ENCODE measurements around the gene C3orf52.

Gene C3orf52

GRCh38 chr3:112117415-112117814 lies 31.2 kb downstream of the C3orf52 start:
- Histone ChIP-seq H3K27ac (ENCODE audit: low read depth, low read length) (peak overlapping the region; percentile 99), H3K9ac (ENCODE audit: low read length) (peak overlapping the region; percentile 68), H4K20me1 (ENCODE audit: low read depth, low read length) (no peaks in the 10 kb centered on the region), H3F3A (ENCODE audit: insufficient read depth) (peaks cover 91% of the 10 kb centered on the region), H2AFZ (ENCODE audit: low read depth, low read length, severe bottlenecking) (no peak overlapping the region), H3K9me3 (ENCODE audit: insufficient read depth, low read length) (no peaks in the 10 kb centered on the region), H3K27me3 (ENCODE audit: low read length) (no peaks in the 10 kb centered on the region), H3K4me3 (ENCODE audit: insufficient read depth, low read length, poor library complexity, severe bottlenecking) (peak overlapping the region; percentile 41), H3K9me2 (replicated peaks; ENCODE audit: insufficient read depth, low read length) (no peaks in the 10 kb centered on the region), H3K36me3 (ENCODE audit: low read length) (no peaks in the 10 kb centered on the region), H3K4me2 (ENCODE audit: low read depth, low read length, poor library complexity, severe bottlenecking) (peak overlapping the region; percentile 85), H3K79me2 (ENCODE audit: insufficient read depth, low read length) (no peaks in the 10 kb centered on the region)
- TF ChIP-seq EZH2phosphoT487 (conservative IDR thresholded peaks at IDR 0.05; ENCODE audit: low read length) (no peak), CTCF (IDR thresholded peaks at IDR 0.05; ENCODE audit: insufficient read depth, low read length, poor library complexity, severe bottlenecking) (no peak)

- Histone ChIP-seq H3K4me3 (ENCODE audit: insufficient read depth, low read length, poor library complexity, severe bottlenecking) (peak overlapping the region; percentile 41), H3K27me3 (ENCODE audit: low read length) (no peaks in the 10 kb centered on the region), H3K9me3 (ENCODE audit: insufficient read depth, low read length) (no peaks in the 10 kb centered on the region), H3K9ac (ENCODE audit: low read length) (peak overlapping the region; percentile 68), H3F3A (ENCODE audit: insufficient read depth) (peaks cover 93% of the 10 kb centered on the region), H2AFZ (ENCODE audit: low read depth, low read length, severe bottlenecking) (no peak overlapping the region), H3K36me3 (ENCODE audit: low read length) (peaks cover 2% of the 10 kb centered on the region; the same call in 1 of the 2 replicates), H3K79me2 (ENCODE audit: insufficient read depth, low read length) (no peaks in the 10 kb centered on the region), H4K20me1 (ENCODE audit: low read depth, low read length) (no peaks in the 10 kb centered on the region), H3K9me2 (replicated peaks; ENCODE audit: insufficient read depth, low read length) (no peaks in the 10 kb centered on the region), H3K27ac (ENCODE audit: low read depth, low read length) (peak overlapping the region; percentile 99), H3K4me2 (ENCODE audit: low read depth, low read length, poor library complexity, severe bottlenecking) (peak overlapping the region; percentile 85)
- TF ChIP-seq EZH2phosphoT487 (conservative IDR thresholded peaks at IDR 0.05; ENCODE audit: low read length): no peak
- TF ChIP-seq CTCF (IDR thresholded peaks at IDR 0.05; ENCODE audit: insufficient read depth, low read length, poor library complexity, severe bottlenecking): peak; percentile 37
Observed at GRCh38 chr3:112117841-112118571, 31.8 kb downstream of the C3orf52 start.

GRCh38 chr3:112119962-112120836 lies 34.0 kb downstream of the C3orf52 start:
- peak overlapping the region; percentile 9 for H3K4me3 ChIP-seq (ENCODE audit: insufficient read depth, low read length, poor library complexity, severe bottlenecking)
- H3F3A ChIP-seq (ENCODE audit: insufficient read depth): peaks cover 86% of the 10 kb centered on the region
- H3K27me3 ChIP-seq (ENCODE audit: low read length): no peaks in the 10 kb centered on the region
- H3K4me2 ChIP-seq (ENCODE audit: low read depth, low read length, poor library complexity, severe bottlenecking): peak overlapping the region; percentile 85
- peak overlapping the region; percentile 99 for H3K27ac ChIP-seq (ENCODE audit: low read depth, low read length)
- no peaks in the 10 kb centered on the region for H3K9me3 ChIP-seq (ENCODE audit: insufficient read depth, low read length)
- peaks cover 13% of the 10 kb centered on the region; the same call in 1 of the 2 replicates for H3K36me3 ChIP-seq (ENCODE audit: low read length)
- no peaks in the 10 kb centered on the region for H4K20me1 ChIP-seq (ENCODE audit: low read depth, low read length)
- H3K79me2 ChIP-seq (ENCODE audit: insufficient read depth, low read length): no peaks in the 10 kb centered on the region
- no peak for TF ChIP-seq CTCF (IDR thresholded peaks at IDR 0.05; ENCODE audit: insufficient read depth, low read length, poor library complexity, severe bottlenecking)
- no peak for TF ChIP-seq EZH2phosphoT487 (conservative IDR thresholded peaks at IDR 0.05; ENCODE audit: low read length)
- no peaks in the 10 kb centered on the region for H3K9me2 ChIP-seq (replicated peaks; ENCODE audit: insufficient read depth, low read length)
- peak overlapping the region; percentile 68 for H3K9ac ChIP-seq (ENCODE audit: low read length)
- H2AFZ ChIP-seq (ENCODE audit: low read depth, low read length, severe bottlenecking): no peak overlapping the region
